ENCODE data around the gene PURA. TPM values are rescaled to one million over a fixed set of nuclear protein-coding genes. Genes with fewer than 3 reads are reported as not detected.
"Not testable (repeated sequence)": the region's sequence is repeated elsewhere in the genome, so short reads cannot be mapped to it uniquely, and the experiment has no call there.

The PURA gene
- polyA plus RNA-seq, 1 donor from 2014 or later = 2.3 TPM

DNA sequence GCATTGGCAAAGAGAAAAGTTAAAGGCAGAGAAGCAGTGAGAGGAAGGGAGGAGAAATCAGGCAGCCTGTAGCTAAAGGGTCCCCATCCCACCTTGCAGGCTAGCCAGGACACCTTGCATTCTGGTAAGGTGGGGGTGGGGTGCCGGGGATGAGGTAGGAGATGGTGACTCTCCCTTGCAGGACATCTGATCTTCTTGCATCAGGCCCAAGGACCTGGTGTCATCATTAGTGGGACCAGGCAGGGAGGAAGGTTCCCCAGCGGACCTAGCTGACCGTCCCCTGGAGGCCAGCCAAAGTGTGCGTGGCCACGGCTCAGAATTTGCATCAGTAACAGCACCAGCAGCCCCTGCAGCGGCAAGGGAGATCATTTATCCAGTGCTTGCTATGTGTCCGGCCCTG lies 39.3 kb downstream of the PURA start:
- Histone ChIP-seq H3K4me2 (ENCODE audit: low read length) (no peak overlapping the region), H4K20me1 (ENCODE audit: insufficient read depth) (no peaks in the 10 kb centered on the region), H3K9me3 (ENCODE audit: low read length) (no peaks in the 10 kb centered on the region), H3K27me3 (ENCODE audit: insufficient read depth, low read depth, low read length) (peaks cover 4% of the 10 kb centered on the region), H3K9ac (ENCODE audit: low read length) (no peak overlapping the region), H3K36me3 (ENCODE audit: insufficient read depth, low read length) (no peaks in the 10 kb centered on the region), H3K79me2 (replicated peaks; ENCODE audit: insufficient read depth, low read length) (no peaks in the 10 kb centered on the region), H3K9me2 (ENCODE audit: insufficient read depth, low read length) (no peaks in the 10 kb centered on the region), H3F3A (ENCODE audit: insufficient read depth, low read length, poor library complexity, severe bottlenecking) (no peaks in the 10 kb centered on the region), H2AFZ (ENCODE audit: low read depth, low read length) (no peak overlapping the region), H3K27ac (ENCODE audit: low read length) (no peak overlapping the region), H3K4me3 (ENCODE audit: low read length) (no peak overlapping the region)
- TF ChIP-seq POLR2AphosphoS5 (IDR thresholded peaks at IDR 0.05) = no peak
- no peak for TF ChIP-seq RAD21 (conservative IDR thresholded peaks at IDR 0.05)
- TF ChIP-seq SMC3 (conservative IDR thresholded peaks at IDR 0.05; ENCODE audit: poor library complexity) = no peak
- no peak for TF ChIP-seq TAF1 (IDR thresholded peaks at IDR 0.05; ENCODE audit: low read depth)
- TF ChIP-seq, protein P1, sequence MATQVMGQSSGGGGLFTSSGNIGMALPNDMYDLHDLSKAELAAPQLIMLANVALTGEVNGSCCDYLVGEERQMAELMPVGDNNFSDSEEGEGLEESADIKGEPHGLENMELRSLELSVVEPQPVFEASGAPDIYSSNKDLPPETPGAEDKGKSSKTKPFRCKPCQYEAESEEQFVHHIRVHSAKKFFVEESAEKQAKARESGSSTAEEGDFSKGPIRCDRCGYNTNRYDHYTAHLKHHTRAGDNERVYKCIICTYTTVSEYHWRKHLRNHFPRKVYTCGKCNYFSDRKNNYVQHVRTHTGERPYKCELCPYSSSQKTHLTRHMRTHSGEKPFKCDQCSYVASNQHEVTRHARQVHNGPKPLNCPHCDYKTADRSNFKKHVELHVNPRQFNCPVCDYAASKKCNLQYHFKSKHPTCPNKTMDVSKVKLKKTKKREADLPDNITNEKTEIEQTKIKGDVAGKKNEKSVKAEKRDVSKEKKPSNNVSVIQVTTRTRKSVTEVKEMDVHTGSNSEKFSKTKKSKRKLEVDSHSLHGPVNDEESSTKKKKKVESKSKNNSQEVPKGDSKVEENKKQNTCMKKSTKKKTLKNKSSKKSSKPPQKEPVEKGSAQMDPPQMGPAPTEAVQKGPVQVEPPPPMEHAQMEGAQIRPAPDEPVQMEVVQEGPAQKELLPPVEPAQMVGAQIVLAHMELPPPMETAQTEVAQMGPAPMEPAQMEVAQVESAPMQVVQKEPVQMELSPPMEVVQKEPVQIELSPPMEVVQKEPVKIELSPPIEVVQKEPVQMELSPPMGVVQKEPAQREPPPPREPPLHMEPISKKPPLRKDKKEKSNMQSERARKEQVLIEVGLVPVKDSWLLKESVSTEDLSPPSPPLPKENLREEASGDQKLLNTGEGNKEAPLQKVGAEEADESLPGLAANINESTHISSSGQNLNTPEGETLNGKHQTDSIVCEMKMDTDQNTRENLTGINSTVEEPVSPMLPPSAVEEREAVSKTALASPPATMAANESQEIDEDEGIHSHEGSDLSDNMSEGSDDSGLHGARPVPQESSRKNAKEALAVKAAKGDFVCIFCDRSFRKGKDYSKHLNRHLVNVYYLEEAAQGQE (IDR thresholded peaks at IDR 0.05; ENCODE audit: borderline replicate concordance) = no peak
- no peak for TF ChIP-seq EZH2 (IDR thresholded peaks at IDR 0.05; ENCODE audit: borderline replicate concordance, insufficient read depth, low read length, poor library complexity, severe bottlenecking)

DNA sequence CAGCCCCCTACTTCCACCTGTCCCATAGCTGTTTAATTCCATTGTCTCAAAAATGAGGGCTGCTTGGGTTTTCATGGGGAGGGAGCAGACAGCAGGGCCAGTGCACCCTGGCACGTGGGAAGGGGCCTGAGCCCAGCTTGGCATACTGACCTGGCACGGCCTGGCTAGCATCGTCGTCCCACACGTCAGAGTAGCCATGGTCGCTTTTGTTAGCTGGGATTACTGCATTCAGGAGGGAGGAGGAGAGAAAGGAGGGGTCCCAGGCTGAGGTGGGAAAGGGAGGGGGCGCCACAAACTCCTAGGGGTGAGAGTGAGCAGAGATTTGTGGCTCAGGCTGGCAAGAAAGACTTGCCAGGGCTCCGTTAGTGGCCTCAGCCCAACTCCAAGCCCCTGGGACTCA lies 40.0 kb downstream of the PURA start:
- no peak overlapping the region for H2AFZ ChIP-seq (ENCODE audit: low read depth, low read length)
- H4K20me1 ChIP-seq (ENCODE audit: insufficient read depth) = no peaks in the 10 kb centered on the region
- TF ChIP-seq EP300 (conservative IDR thresholded peaks at IDR 0.05; ENCODE audit: poor library complexity, severe bottlenecking) (no peak), SMC3 (conservative IDR thresholded peaks at IDR 0.05; ENCODE audit: poor library complexity) (no peak), MXI1 (conservative IDR thresholded peaks at IDR 0.05; ENCODE audit: poor library complexity, severe bottlenecking) (no peak)
- H3K9ac ChIP-seq (ENCODE audit: low read length) = no peak overlapping the region
- H3K27me3 ChIP-seq (ENCODE audit: insufficient read depth, low read depth, low read length) = no peaks in the 10 kb centered on the region
- H3K36me3 ChIP-seq (ENCODE audit: insufficient read depth, low read length) = no peaks in the 10 kb centered on the region
- H3K79me2 ChIP-seq (replicated peaks; ENCODE audit: insufficient read depth, low read length) = no peaks in the 10 kb centered on the region
- no peaks in the 10 kb centered on the region for H3K9me3 ChIP-seq (ENCODE audit: low read length)
- no peaks in the 10 kb centered on the region for H3F3A ChIP-seq (ENCODE audit: insufficient read depth, low read length, poor library complexity, severe bottlenecking)
- no peak overlapping the region for H3K27ac ChIP-seq (ENCODE audit: low read length)
- no peak overlapping the region for H3K4me3 ChIP-seq (ENCODE audit: low read length)
- H3K4me2 ChIP-seq (ENCODE audit: low read length) = no peak overlapping the region
- H3K9me2 ChIP-seq (ENCODE audit: insufficient read depth, low read length) = no peaks in the 10 kb centered on the region

DNA sequence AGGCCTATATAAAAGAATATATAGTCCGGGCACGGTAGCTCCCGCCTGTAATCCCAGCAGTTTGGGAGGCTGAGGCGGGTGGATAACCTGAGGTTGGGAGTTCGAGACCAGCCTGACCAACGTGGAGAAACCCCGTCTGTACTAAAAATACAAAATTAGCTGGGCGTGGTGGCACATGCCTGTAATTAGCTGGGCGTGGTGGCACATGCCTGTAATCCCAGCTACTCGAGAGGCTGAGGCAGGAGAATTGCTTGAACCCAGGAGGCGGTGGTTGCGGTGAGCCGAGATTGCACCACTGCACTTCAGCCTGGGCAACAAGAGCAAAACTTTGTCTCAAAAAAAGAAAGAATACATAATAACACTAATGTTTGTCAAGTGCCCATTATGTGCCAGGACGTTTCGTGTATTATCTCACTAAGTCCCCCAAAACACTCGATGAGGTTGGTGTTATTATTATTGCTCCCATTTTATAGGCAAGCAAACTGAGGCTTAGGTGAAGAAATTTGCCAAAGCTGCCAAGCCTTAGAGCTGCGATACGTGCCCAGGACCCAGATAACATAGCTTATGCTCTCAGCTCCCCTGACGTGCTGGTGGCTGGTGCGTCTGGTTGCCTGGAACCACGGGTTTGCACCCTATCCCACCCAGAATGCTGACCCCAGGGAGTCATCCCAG lies 40.9 kb downstream of the PURA start:
- not testable (repeated sequence) for H3K27ac ChIP-seq (ENCODE audit: low read length); H3K4me2 ChIP-seq (ENCODE audit: low read length)

More for the DNA sequence above, 40.9 kb downstream of the PURA start:
- not testable (repeated sequence) for H2AFZ ChIP-seq (ENCODE audit: low read depth, low read length); H3K9ac ChIP-seq (ENCODE audit: low read length); H4K20me1 ChIP-seq (ENCODE audit: insufficient read depth); H3K36me3 ChIP-seq (ENCODE audit: insufficient read depth, low read length); H3K79me2 ChIP-seq (replicated peaks; ENCODE audit: insufficient read depth, low read length); H3K27me3 ChIP-seq (ENCODE audit: insufficient read depth, low read depth, low read length); H3F3A ChIP-seq (ENCODE audit: insufficient read depth, low read length, poor library complexity, severe bottlenecking); H3K9me2 ChIP-seq (ENCODE audit: insufficient read depth, low read length); H3K4me3 ChIP-seq (ENCODE audit: low read length); H3K9me3 ChIP-seq (ENCODE audit: low read length)
